Progenitor cell of endocrine pancreas (in vitro differentiated cells): ENCODE measurements around the gene SAMD4A. TPM values are rescaled to one million over a fixed set of nuclear protein-coding genes. Genes with fewer than 3 reads are reported as not detected.

ENCODE experiments used
- DNase-seq: peaks from one replicate; pipeline ENCODE4 v3.0.0; 2021; ENCODE audit warnings: low spot score; ENCODE audit not compliant: unreplicated experiment
- H3K27ac Mint-ChIP-seq: 2 replicates; pipeline ENCODE4 v1.8.0; 2021; ENCODE audit warnings: mild to moderate bottlenecking, moderate library complexity, mixed read lengths
- H3K27me3 Mint-ChIP-seq: 2 replicates; pipeline ENCODE4 v1.8.0; 2021; ENCODE audit warnings: mixed read lengths
- H3K36me3 Mint-ChIP-seq: 2 replicates; pipeline ENCODE4 v1.8.0; 2022; ENCODE audit warnings: mixed read lengths; ENCODE audit not compliant: insufficient read depth
- H3K4me1 Mint-ChIP-seq: 2 replicates; pipeline ENCODE4 v1.8.0; 2021; ENCODE audit warnings: low read depth, mixed read lengths
- H3K4me3 Mint-ChIP-seq: 2 replicates; pipeline ENCODE4 v1.8.0; 2021; ENCODE audit warnings: low read depth, mild to moderate bottlenecking, moderate library complexity, mixed read lengths
- H3K9me3 Mint-ChIP-seq: 2 replicates; pipeline ENCODE4 v1.8.0; 2021; ENCODE audit warnings: low read depth, mixed read lengths
- CTCF ChIP-seq: fragments of 200-600 bp; sonication (generic); IDR thresholded peaks from one replicate; pipeline ENCODE4 v1.5.0; 2021; ENCODE audit warnings: antibody characterized with exemption, mild to moderate bottlenecking; ENCODE audit not compliant: unreplicated experiment
- total RNA-seq: library from RNA; stranded (reverse); gene quantifications from 2 replicates; pipeline ENCODE4 v1.2.1, GENCODE V29; 2021

Gene SAMD4A
- total RNA-seq, 1 donor from 2014 or later: 9.1 TPM

- Mint-ChIP-seq H3K27ac (no peak overlapping the region), H3K27me3 (peaks cover 23% of the 10 kb centered on the region), H3K4me3 (no peak overlapping the region), H3K36me3 (peaks cover 6% of the 10 kb centered on the region), H3K9me3 (peaks cover 9% of the 10 kb centered on the region), H3K4me1 (peaks cover 6% of the 10 kb centered on the region)
- DNase-seq: no peak
- TF ChIP-seq CTCF: no peak
These were observed 3.9 kb downstream of the SAMD4A start for GRCh38 chr14:54570631-54571415.

- Mint-ChIP-seq H3K27ac (no peak overlapping the region), H3K4me3 (no peak overlapping the region), H3K9me3 (peaks cover 9% of the 10 kb centered on the region), H3K36me3 (peaks cover 6% of the 10 kb centered on the region), H3K27me3 (peaks cover 28% of the 10 kb centered on the region), H3K4me1 (peaks cover 5% of the 10 kb centered on the region)
- DNase-seq: no peak
- peak; percentile 53 for TF ChIP-seq CTCF
These were observed 5.4 kb downstream of the SAMD4A start for GRCh38 chr14:54572316-54572715.

- no peak for TF ChIP-seq CTCF
These were observed 7.6 kb downstream of the SAMD4A start for GRCh38 chr14:54574528-54574927.

GRCh38 chr14:54577494-54577893, 10.6 kb downstream of the SAMD4A start:
- no peak overlapping the region for H3K4me3 Mint-ChIP-seq
- no peak for TF ChIP-seq CTCF
- H3K27ac Mint-ChIP-seq: no peak overlapping the region
- no peak for DNase-seq
- H3K4me1 Mint-ChIP-seq: peaks cover 2% of the 10 kb centered on the region
- peaks cover 3% of the 10 kb centered on the region for H3K9me3 Mint-ChIP-seq
- H3K27me3 Mint-ChIP-seq: peaks cover 6% of the 10 kb centered on the region
- peaks cover 2% of the 10 kb centered on the region for H3K36me3 Mint-ChIP-seq

More at GRCh38 chr14:54574528-54574927, 7.6 kb downstream of the SAMD4A start:
- Mint-ChIP-seq H3K4me3 (no peak overlapping the region), H3K27me3 (peaks cover 15% of the 10 kb centered on the region), H3K4me1 (no peaks in the 10 kb centered on the region), H3K36me3 (peaks cover 6% of the 10 kb centered on the region), H3K27ac (no peak overlapping the region), H3K9me3 (peaks cover 9% of the 10 kb centered on the region)
- DNase-seq: no peak

GRCh38 chr14:54577977-54578376, 11.0 kb downstream of the SAMD4A start:
- H3K27ac Mint-ChIP-seq: no peak overlapping the region
- H3K36me3 Mint-ChIP-seq: peaks cover 2% of the 10 kb centered on the region

More at GRCh38 chr14:54577977-54578376, 11.0 kb downstream of the SAMD4A start:
- Mint-ChIP-seq H3K4me3 (no peak overlapping the region), H3K27me3 (peaks cover 6% of the 10 kb centered on the region), H3K4me1 (peaks cover 2% of the 10 kb centered on the region), H3K9me3 (peaks cover 3% of the 10 kb centered on the region)
- DNase-seq: no peak
- TF ChIP-seq CTCF: no peak
